Measurements from ENCODE around the gene CCL11. TPM values are rescaled to one million over a fixed set of nuclear protein-coding genes. Genes with fewer than 3 reads are reported as not detected.

Gene CCL11
- not detected for total RNA-seq

DNA sequence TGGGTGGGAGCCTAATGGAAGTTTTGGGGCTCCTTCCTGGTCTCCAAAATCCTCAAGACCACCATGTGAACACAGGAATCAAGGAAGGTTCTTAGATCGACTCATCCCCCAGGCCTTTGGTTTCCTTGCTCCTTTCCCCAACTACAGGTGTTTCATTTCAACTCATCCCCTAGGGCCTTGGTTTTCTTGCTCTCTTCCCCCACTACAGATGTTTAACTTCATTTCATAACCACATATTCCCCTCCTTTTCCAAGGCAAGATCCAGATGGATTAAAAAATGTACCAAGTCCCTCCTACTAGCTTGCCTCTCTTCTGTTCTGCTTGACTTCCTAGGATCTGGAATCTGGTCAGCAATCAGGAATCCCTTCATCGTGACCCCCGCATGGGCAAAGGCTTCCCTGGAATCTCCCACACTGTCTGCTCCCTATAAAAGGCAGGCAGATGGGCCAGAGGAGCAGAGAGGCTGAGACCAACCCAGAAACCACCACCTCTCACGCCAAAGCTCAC is at the start of gene CCL11:
TSS of gene CCL11 (plus strand) at position 457 of the 507 bp plus-strand sequence. CDS start 67 bp downstream, outside the sequence.
- H3K27me3 Mint-ChIP-seq (ENCODE audit: low read depth): peaks cover 10% of the 10 kb centered on the region
- ATAC-seq: no peak
- no peaks in the 10 kb centered on the region for H3K9me3 Mint-ChIP-seq
- no peaks in the 10 kb centered on the region for H3K4me1 Mint-ChIP-seq (ENCODE audit: low read depth)
- DNase-seq: no peak
- no peak within 1 kb of the TSS for H3K4me3 Mint-ChIP-seq
- no peaks in the 10 kb centered on the region for H3K36me3 Mint-ChIP-seq (ENCODE audit: insufficient read depth)

DNA sequence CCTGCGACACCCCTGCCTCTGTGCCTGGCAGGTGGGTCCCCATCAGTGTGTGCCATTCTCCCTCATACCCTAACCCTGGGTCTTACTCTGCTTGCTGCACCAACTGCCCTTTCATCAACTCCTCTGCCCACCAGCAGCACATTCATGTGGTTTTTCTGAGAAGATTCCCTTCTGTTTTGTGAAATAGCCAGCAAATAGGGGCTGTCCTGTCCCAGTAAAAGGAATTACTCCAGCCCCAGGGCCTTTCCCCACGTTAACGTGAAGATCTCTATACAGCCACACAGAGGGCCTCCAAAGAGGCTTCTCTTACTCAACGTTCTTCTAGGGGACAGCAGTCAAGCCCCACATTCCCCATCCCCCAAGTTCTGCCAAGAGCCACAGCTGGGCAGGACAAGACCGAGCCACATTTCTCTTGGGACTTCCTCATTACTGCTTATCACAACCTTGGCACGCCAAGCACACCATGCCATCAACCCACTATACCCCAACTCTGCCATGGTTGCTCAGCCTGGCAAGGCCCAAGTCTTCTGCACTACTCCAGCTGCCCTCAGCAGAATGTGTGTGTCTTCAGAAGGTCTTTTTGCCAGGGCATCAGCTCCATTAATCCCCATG is 49.2 kb upstream of the CCL11 start:
- no peak for DNase-seq
- ATAC-seq: no peak
- no peak overlapping the region for H3K4me3 Mint-ChIP-seq
- peaks cover 18% of the 10 kb centered on the region for H3K27me3 Mint-ChIP-seq (ENCODE audit: low read depth)
- H3K36me3 Mint-ChIP-seq (ENCODE audit: insufficient read depth): no peaks in the 10 kb centered on the region
- no peaks in the 10 kb centered on the region for H3K4me1 Mint-ChIP-seq (ENCODE audit: low read depth)
- no peaks in the 10 kb centered on the region for H3K9me3 Mint-ChIP-seq

DNA sequence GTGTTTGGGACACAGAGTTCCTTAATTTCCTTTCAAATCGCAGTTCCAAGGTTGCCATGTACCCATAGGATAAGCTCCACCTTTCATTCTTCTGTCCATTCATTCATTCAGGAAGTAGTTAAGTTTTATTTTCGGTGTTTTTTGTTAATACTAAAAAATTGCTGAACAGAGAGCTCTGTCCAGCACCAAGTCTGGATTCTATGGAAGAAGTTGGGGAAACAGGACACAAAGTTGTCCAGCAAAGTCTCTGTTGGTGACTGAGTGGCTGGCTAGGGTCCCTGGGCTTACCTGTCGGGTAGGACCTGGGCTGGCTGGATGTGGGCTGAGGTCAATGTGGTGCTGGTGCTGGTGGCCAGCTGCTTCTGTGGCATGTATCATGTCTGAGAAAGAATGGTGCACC is 48.1 kb upstream of the CCL11 start:
- H3K4me3 Mint-ChIP-seq: no peak overlapping the region
- no peaks in the 10 kb centered on the region for H3K9me3 Mint-ChIP-seq
- no peak for ATAC-seq
- DNase-seq: no peak
- no peaks in the 10 kb centered on the region for H3K36me3 Mint-ChIP-seq (ENCODE audit: insufficient read depth)
- peaks cover 16% of the 10 kb centered on the region for H3K27me3 Mint-ChIP-seq (ENCODE audit: low read depth)
- peaks cover under 1% of the 10 kb centered on the region for H3K4me1 Mint-ChIP-seq (ENCODE audit: low read depth)

DNA sequence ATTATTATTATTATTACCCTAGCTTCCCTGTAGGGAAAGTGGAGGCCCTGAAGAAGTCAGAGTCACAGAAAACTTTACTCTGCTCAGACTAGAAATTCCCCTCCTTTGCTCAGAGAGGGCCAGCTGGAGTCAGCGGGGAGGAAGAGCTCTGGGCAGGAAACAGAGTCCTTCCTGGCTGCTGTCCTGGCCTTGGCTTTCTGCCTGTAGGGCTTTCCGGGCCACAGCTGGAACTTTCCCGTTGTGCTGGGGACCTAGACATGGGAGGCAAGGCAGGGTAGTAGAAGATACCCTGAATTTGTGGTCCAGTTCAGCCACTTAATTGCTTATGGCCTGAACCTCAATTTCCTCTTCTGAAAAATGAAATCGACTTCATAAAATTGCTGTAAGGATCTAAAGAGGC is 44.5 kb upstream of the CCL11 start:
- Mint-ChIP-seq H3K4me1 (ENCODE audit: low read depth) (peaks cover 2% of the 10 kb centered on the region), H3K27me3 (ENCODE audit: low read depth) (peaks cover 14% of the 10 kb centered on the region), H3K36me3 (ENCODE audit: insufficient read depth) (no peaks in the 10 kb centered on the region), H3K9me3 (no peaks in the 10 kb centered on the region), H3K4me3 (no peak overlapping the region)
- ATAC-seq (no peak), DNase-seq (no peak)

DNA sequence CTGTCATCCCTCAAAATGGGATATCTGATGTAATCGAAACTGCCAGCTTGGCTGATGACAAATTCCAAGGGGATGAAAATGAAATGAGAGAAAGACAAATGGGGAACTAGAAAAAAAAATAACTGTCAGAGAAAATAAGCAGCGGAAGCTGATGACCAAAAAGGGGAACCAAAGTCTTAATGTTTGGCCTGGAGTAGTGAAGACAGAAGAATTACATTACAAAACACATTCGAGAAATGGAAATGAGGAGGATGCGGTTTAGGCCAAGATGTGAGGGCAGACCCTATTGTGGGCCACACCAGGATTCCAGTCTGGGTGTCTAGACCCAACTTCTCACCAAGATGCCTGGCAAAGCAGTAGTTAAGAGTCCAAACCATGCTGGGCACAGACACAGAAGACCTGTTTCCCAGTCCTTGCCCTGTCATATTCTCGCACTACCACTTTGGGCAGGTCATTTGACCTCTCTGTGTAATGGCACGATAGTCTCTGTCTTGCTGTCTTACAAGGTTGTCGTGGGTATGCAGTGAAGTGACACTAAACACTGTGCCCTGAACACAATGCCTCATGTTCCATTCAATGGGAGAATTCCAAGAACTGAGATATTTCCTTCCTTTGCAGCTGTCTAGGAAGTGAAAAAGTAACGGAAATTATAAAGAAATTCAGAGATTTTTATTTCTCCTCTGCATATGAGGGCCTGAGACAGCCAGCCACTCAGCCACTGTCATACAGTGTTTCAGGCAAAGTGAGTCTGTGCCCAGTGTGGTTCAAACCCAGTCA is 42.8 kb upstream of the CCL11 start:
- Mint-ChIP-seq H3K9me3 (no peaks in the 10 kb centered on the region), H3K27me3 (ENCODE audit: low read depth) (peaks cover 16% of the 10 kb centered on the region), H3K36me3 (ENCODE audit: insufficient read depth) (no peaks in the 10 kb centered on the region), H3K4me1 (ENCODE audit: low read depth) (peaks cover 2% of the 10 kb centered on the region), H3K4me3 (no peak overlapping the region)
- ATAC-seq: no peak
- no peak for DNase-seq

DNA sequence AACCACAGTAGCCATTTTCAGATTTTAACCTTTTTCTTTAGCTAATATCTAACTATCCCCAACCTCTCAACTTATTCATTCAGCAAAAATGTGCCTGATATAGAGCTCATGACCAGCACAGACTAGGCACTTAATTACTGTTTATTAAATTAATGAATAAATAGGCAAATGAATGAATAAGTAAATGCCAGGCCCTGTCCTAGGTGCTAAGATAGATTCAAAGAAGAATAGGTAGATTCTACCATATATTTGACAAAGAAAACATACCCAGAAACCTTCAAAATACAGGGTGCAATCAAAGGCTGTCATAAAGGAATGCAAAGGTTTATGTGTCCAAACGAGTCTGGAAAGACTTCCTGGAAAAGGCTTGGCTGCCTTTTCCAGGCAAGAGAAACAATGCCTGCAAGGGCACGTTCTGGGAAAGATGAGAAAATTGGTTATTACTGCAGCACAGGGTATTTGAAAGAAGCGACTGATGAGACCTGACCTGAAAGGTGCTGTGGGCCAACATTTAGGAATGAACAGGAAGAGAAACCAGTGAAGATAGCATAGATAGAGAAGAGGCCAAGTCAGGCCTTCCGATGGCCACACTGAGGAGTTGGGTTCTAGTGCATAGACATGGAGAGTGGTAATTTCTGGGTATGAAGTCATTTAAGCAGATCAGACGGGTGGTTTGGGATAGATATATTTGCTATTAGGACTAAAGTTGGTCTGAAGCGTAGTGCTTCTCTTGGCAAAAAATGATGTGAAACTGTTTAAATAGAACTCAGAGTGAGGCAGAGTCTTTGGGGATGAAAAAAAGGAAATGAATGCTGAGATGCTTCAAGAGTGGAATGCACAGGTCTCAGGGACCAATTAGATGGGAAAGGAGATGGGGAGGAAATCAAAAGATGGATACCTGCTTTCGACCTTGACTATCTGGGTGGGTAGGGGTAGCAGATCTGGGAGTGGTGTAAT is 41.9 kb upstream of the CCL11 start:
- Mint-ChIP-seq H3K4me1 (ENCODE audit: low read depth) (peaks cover 2% of the 10 kb centered on the region), H3K27me3 (ENCODE audit: low read depth) (peaks cover 16% of the 10 kb centered on the region), H3K9me3 (no peaks in the 10 kb centered on the region)

DNA sequence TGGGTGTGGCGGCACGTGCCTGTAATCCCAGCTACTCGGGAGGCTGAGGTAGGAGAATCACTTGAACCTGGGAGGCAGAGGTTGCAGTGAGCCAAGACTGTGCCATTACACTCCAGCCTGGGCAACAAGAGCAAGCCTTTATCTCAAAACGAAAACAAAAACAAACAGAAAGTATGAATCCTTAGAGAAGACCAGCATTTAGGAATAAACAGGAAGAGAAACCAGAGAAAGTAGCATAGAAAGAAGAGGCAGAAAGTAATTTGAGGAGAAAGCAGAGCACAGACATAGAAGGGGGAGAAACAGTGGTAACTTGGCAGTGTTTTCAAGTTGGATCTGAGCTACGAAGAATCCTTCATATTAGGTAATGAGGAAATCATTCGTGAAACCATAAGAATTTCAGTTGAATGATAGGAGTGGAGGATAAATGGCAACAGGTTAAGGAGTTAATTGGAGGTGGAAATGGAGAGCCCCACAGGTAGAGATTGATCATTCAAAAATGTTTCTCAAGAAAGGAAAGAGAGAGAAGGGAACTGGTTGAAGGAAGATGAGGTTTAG is 40.1 kb upstream of the CCL11 start:
- Mint-ChIP-seq H3K4me3 (no peak overlapping the region), H3K36me3 (ENCODE audit: insufficient read depth) (no peaks in the 10 kb centered on the region), H3K4me1 (ENCODE audit: low read depth) (peaks cover 2% of the 10 kb centered on the region), H3K9me3 (no peaks in the 10 kb centered on the region), H3K27me3 (ENCODE audit: low read depth) (peaks cover 7% of the 10 kb centered on the region)
- DNase-seq (no peak), ATAC-seq (no peak)

More for the DNA sequence above, 41.9 kb upstream of the CCL11 start:
- Mint-ChIP-seq H3K4me3 (no peak overlapping the region), H3K36me3 (ENCODE audit: insufficient read depth) (no peaks in the 10 kb centered on the region)
- no peak for ATAC-seq
- no peak for DNase-seq

DNA sequence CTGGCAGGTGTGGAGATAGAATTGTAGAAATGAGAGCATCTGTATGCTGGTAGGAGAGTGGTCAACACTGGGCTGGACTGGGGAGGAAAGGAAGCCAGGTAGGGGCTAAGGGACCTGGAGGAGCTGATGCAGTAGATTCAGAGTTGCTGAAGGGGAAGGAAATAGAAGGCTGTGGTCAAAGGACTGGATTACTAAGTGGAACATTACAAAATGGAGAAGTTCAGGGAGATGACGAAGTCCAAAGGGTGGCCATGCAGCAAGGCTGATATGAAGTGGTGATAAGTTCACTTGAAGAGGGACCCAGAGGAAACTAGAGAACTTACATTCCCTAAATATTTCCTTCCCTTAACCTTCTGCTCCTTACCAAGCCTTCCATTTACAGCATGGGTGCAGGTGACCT is 39.1 kb upstream of the CCL11 start:
- H3K36me3 Mint-ChIP-seq (ENCODE audit: insufficient read depth): no peaks in the 10 kb centered on the region
- DNase-seq: no peak
- no peak overlapping the region for H3K4me3 Mint-ChIP-seq
- peaks cover 2% of the 10 kb centered on the region for H3K4me1 Mint-ChIP-seq (ENCODE audit: low read depth)
- peaks cover 9% of the 10 kb centered on the region for H3K27me3 Mint-ChIP-seq (ENCODE audit: low read depth)
- ATAC-seq: no peak
- no peaks in the 10 kb centered on the region for H3K9me3 Mint-ChIP-seq

DNA sequence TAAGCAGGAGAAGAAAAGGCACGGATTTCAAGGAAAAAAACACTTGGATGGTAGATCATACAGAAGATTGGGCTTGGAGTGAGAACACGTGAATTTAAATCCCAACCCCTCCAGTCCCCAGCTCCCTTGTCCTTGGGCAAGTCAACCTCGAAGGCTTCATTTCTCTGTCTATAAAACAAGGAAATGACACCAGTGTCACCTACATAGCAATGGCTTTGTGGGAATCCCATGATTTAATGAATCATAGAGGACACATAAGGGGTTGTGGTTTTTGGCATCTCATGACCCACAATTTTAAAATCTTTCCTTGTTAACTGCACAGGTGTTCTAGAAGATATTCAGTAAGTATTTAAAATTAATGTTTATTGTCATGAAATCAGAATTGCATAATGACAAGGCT is 38.7 kb upstream of the CCL11 start:
- H3K4me3 Mint-ChIP-seq: no peak overlapping the region
- ATAC-seq: no peak
- no peak for DNase-seq
- no peaks in the 10 kb centered on the region for H3K9me3 Mint-ChIP-seq
- peaks cover 10% of the 10 kb centered on the region for H3K27me3 Mint-ChIP-seq (ENCODE audit: low read depth)
- H3K36me3 Mint-ChIP-seq (ENCODE audit: insufficient read depth): no peaks in the 10 kb centered on the region
- peaks cover 2% of the 10 kb centered on the region for H3K4me1 Mint-ChIP-seq (ENCODE audit: low read depth)

DNA sequence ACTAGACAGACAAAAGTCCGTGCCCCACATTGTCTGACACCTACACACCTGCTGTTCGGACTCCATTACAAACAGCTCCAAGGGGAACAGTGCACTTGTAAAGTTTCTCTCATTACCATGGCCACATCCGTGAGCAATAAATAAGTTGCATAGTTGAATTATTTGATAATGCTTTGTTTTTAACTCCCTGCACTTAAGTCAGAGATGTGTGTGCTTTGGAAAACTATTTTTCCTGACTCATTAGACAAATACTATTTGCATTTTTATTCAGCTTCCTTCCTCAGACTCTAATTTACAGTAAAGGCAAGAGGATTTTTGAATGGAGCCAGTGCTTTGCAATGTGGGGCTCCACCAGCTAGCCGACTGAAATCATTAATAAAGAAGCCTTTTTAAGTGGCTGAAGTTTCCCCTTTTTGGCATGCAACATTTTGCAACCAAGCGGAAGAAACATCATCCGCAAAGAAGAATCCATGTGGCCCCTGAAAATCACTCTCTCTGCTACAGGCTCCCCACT is 37.0 kb upstream of the CCL11 start:
- Mint-ChIP-seq H3K36me3 (ENCODE audit: insufficient read depth) (no peaks in the 10 kb centered on the region), H3K9me3 (no peaks in the 10 kb centered on the region), H3K4me3 (no peak overlapping the region), H3K27me3 (ENCODE audit: low read depth) (peaks cover 19% of the 10 kb centered on the region), H3K4me1 (ENCODE audit: low read depth) (no peaks in the 10 kb centered on the region)
- ATAC-seq (no peak), DNase-seq (no peak)

DNA sequence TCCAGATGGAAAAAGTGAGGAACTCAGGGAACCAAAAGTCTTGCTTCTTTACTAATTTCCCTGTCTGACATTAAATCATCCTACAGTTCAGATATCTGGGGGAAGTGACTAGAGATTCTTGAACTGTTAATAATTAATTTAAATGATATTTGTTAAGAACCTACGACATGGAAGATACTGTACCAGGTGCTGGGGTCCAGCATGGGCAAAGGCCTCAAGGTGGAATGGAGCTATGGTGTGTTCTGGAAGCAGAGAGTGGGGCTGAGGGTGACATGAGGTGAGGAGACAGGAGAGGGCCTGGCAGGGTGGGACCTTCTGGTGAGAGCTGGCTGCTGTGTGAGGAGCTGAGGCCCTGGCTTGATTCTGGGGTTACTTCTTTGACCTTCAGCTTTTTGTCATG is 36.5 kb upstream of the CCL11 start:
- H3K4me1 Mint-ChIP-seq (ENCODE audit: low read depth): no peaks in the 10 kb centered on the region
- DNase-seq (no peak), ATAC-seq (no peak)
- H3K27me3 Mint-ChIP-seq (ENCODE audit: low read depth): peaks cover 21% of the 10 kb centered on the region
- H3K36me3 Mint-ChIP-seq (ENCODE audit: insufficient read depth): no peaks in the 10 kb centered on the region
- H3K9me3 Mint-ChIP-seq: no peaks in the 10 kb centered on the region
- H3K4me3 Mint-ChIP-seq: no peak overlapping the region

DNA sequence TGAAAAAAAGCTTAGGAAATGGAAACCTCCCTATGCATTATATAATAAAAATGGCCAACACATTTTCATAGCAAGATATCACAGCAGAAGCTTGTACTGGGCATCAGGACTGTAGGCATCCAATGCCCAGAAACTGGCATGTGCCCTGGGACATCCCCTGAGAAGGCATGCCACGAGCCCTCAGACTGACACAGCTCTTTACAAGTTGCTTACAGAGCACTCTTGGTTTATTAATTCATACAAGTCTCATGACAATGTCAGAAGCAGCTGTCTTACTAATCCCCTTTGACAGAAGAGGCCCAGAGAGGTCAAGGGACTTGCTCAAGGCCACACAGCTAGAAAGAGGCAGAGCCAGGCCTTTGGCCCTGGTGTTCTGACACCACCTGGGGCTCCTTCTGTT is 36.1 kb upstream of the CCL11 start:
- DNase-seq: no peak
- no peaks in the 10 kb centered on the region for H3K36me3 Mint-ChIP-seq (ENCODE audit: insufficient read depth)

DNA sequence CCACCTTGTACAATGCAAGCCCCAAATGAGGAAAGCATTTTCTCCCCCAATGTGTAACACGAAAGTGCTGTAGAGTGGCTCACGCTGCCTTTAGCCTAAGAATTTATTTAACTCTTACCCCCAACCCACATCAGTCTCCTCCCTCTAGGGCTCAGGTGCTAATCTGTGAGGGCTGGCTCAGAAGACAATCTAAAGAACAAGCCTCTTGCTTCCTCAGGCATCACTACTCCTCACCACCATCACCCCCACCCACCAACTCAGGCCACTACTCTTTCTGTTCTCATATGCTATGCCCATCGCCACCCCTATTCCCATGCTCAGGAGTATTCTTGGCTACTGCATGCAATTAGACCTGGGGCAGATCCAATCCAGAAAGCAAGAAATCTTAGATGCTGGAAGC is 34.4 kb upstream of the CCL11 start:
- ATAC-seq (no peak), DNase-seq (no peak)
- Mint-ChIP-seq H3K9me3 (no peaks in the 10 kb centered on the region), H3K4me1 (ENCODE audit: low read depth) (no peaks in the 10 kb centered on the region), H3K27me3 (ENCODE audit: low read depth) (peaks cover 30% of the 10 kb centered on the region), H3K36me3 (ENCODE audit: insufficient read depth) (no peaks in the 10 kb centered on the region), H3K4me3 (no peak overlapping the region)

More for the DNA sequence above, 36.1 kb upstream of the CCL11 start:
- Mint-ChIP-seq H3K9me3 (no peaks in the 10 kb centered on the region), H3K4me3 (no peak overlapping the region), H3K27me3 (ENCODE audit: low read depth) (peaks cover 21% of the 10 kb centered on the region), H3K4me1 (ENCODE audit: low read depth) (no peaks in the 10 kb centered on the region)
- no peak for ATAC-seq

DNA sequence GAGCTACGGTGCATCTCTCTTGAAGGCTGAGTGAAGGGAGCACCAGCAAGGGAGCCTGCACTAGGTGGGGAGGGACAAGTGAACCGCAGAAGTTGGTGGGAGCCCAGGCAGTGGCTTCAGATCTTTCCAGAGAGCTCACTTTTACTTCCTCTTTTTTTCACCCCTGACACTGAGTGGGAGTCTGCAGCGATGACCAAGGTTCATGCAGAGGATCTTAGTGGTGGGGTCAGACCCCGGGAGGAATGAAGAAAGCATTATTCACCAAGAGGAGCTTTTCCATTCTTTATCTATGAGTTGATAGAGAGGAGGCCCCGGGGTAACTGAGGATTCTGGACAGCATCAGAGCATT is 33.5 kb upstream of the CCL11 start:
- DNase-seq: no peak
- no peak for ATAC-seq
- Mint-ChIP-seq H3K27me3 (ENCODE audit: low read depth) (peaks cover 31% of the 10 kb centered on the region), H3K9me3 (no peaks in the 10 kb centered on the region), H3K36me3 (ENCODE audit: insufficient read depth) (no peaks in the 10 kb centered on the region), H3K4me3 (no peak overlapping the region), H3K4me1 (ENCODE audit: low read depth) (no peaks in the 10 kb centered on the region)

Measured in activated T-cell treated with anti-CD3 and anti-CD28 coated beads, Interleukin-2, amount 50 U/mL, for 4 hours (primary cell).